ENCODE measurements around the gene PCYOX1L.

PCYOX1L gene

GRCh38 chr5:149370878-149371277 is 13.0 kb downstream of the PCYOX1L start:
- no peak for DNase-seq

- peak; percentile 59 for DNase-seq
Observed at GRCh38 chr5:149371296-149371962, 13.6 kb downstream of the PCYOX1L start.

- no peak for DNase-seq
Observed at GRCh38 chr5:149372076-149372795, 14.4 kb downstream of the PCYOX1L start.

- no peak for DNase-seq
Observed at GRCh38 chr5:149372932-149373331, 15.1 kb downstream of the PCYOX1L start.

- DNase-seq, result no peak
Observed at GRCh38 chr5:149374303-149374702, 16.5 kb downstream of the PCYOX1L start.

- no peak for DNase-seq
Observed at GRCh38 chr5:149374801-149375200, 17.0 kb downstream of the PCYOX1L start.

DNA sequence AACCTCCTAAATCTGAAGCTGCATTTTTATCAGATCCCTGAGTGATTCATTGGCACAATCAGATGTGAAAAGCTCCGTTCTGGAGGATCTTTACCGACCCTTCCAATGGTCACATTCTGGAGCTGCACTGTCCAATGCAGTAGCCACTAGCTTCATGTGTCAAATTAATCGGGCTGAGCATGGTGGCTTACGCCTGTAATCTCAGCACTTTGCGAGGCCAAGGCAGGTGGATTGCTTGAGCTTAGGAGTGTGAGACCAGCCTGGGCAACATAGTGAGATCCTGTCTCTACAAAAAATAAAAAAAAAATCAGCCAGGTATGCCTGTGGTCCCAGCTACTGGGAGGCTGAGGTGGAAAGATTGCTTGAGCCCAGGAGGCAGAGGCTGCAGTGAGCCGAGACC is 17.6 kb downstream of the PCYOX1L start:
- DNase-seq, result no peak

GRCh38 chr5:149376104-149376503 is 18.3 kb downstream of the PCYOX1L start:
- no peak for DNase-seq

DNA sequence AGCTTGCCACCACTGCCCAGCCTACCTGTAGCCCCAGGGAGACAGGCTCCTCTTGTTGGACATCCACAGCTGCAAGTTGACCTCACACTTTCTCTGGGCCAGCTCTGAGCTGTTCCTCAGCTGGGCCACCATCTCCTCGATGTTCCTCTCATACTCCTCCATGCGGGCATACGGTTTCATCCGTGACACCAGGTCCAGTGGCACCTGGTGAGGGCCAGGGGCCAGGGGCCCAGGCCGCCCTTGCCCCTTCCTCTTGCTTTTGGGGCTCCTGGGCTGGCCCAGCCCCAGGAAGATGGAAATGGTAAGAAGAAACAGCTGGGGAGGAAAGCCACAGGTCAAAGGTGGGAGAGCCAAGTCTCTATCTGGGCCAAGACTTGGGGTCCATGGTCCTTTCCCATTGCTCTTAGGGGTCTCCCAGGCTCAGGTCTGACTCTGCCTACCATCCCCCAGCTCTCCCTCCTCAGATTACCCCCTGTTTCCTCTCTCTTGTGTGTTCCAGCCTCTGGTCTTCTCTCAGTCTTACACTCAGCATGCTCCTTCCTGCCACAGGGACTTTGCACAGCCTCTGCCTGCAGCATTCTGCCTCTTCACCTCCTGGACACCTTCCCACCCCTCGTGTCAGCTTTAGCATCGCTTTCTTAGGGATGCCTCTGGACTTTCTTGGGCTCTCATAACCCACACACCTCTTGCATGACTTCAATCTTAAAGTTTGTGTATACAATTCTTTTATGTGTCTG is 19.0 kb downstream of the PCYOX1L start:
- no peak for DNase-seq

GRCh38 chr5:149378241-149378820 is 20.5 kb downstream of the PCYOX1L start:
- DNase-seq, result no peak

DNA sequence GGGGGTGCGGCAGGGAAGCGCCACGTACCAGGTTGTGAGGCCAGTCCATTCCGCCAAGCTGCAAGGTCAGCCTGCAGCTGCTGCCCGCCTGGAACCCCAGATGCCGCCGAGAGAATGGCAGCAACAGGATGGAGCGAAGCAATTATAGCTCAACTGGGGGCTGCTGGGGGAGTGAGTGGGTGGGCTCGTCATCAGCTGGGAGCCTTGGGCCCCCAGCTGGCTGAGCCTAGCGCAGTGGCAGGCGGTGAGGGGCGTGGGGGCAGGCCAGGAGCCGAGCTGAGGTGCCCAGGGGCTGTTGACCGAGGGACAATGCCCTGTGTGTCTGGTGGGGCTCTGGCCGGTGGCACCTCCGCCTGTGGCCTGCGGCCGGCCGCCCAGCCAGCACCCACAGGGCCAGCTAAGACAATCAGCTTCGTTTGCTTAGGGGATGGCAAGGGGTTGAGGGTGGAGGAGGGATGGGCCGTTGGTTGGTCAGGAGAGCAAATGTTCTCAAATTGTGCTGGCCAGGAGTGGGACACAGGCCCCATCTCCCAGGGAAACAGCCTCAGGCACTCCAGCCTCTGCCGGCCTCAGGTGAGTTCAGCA is 21.4 kb downstream of the PCYOX1L start, which contains the start of gene IL17B:
Gene IL17B, minus strand, starts transcription at position 116 of the 585 bp plus-strand sequence. Its CDS starts 67 bp downstream, at position 49.
- DNase-seq, result no peak

DNA sequence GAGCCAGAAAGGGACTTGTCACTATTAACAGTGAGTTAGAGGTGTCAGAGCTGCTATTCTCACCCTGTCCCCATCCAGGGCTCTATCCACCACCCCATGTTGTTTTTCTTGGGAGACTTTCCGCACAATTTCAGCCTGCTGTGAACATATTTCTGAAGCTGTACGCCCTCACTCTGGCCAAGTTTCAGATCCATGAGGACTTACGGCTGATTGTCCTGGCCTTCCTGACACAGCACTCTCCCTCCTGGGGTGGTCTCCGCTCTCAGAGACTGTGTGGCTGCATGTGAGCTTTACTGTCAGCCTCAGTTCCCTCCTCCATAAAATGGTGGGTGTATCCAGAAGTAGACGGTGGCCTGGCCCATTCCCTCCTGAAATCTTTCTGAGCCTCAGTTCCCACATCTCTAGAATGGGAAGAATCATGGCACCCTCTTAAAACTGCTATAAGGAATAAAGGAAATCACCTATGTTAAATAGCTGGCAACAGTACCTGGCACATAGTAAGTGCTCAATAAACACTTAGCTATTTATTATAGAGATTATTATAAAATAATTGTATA is 22.1 kb downstream of the PCYOX1L start:
- no peak for DNase-seq

DNA sequence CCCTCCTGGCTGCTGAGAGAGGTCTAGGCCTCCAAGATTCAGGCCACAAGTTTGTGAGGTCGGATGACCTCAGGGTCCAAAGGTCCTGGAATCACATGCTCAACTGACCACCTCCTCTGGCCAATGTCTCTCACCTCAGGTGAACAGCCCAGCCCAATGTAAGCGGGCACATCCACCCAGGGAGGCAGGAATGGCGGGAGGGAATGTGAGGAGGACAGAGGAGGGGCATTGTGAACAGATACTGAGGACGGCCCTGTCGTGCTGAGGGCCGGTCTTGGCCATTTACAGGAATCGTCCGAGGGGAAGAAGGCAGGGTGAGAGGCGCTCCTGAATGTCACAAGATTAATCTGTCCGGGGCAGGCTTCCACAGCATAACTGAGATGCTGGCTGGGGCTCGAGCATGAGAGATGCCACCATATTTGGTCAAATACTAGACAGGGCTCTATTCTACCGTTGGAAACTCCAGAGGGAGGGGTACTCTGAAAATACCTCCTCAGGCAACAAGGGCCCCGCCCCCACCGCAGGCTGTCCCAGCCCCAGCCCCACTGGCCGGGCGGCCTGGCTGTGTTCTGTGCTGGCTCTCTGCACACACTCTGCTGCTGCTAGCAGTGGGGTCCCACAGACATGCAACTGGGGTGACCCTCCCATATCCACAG is 22.7 kb downstream of the PCYOX1L start:
- DNase-seq, result no peak

- no peak for DNase-seq
Observed at GRCh38 chr5:149381261-149381985, 23.6 kb downstream of the PCYOX1L start.

GRCh38 chr5:149381986-149382338 is 24.1 kb downstream of the PCYOX1L start:
- DNase-seq, result peak; percentile 60

DNA sequence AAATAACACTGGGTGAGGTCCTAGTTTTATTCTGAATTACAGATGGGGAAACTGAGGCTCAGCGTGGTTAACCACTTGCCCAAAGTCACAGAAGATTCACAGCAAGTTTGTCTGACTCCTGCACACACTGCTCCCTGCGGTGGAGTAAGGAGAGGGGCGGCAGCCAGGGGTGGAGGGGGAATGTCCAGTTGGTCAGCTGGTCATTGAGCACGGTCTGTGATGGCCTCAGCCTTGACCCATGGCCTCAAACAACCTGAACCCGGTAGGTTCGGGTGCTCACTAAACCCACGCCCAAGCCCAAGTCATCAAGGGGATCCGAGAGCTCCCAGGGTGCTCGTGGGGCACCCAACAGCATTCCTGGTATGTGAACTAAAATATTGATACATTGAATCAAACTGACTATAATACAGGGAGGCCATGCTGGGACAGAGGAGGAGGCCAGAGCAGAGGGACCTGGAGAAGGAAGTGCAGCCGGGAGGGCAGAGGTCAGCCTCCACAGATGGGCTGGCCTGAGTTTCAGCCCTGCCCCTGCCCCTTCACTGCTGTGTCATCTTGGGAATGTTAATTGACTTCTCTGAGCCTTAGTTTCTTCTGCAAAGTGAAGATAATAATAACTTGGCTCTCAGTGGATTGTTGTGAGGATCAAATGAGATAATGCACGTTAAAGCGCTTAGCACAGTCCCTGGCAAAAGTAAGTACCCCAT is 24.8 kb downstream of the PCYOX1L start:
- no peak for DNase-seq

GRCh38 chr5:149383399-149383798 is 25.6 kb downstream of the PCYOX1L start:
- no peak for DNase-seq

DNA sequence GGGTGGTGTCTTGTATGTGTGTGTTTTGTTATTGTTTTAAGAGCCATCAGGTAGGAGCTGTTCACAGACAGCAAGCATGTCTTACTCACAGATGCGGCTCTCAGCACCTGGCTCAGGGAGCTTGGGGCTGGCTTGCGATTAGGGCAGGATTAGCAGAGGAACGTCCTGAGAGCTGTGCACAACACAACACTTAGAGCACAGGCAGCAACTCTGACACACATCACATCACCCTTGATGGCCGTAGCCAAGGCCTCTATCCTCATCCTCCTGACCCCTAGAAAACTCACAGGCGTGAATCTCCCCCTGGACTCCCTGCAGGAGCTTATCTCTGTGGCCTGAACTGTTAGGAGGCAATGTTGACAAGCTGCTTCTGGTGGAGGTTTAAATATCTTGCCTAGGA is 28.3 kb downstream of the PCYOX1L start:
- DNase-seq, result no peak

DNA sequence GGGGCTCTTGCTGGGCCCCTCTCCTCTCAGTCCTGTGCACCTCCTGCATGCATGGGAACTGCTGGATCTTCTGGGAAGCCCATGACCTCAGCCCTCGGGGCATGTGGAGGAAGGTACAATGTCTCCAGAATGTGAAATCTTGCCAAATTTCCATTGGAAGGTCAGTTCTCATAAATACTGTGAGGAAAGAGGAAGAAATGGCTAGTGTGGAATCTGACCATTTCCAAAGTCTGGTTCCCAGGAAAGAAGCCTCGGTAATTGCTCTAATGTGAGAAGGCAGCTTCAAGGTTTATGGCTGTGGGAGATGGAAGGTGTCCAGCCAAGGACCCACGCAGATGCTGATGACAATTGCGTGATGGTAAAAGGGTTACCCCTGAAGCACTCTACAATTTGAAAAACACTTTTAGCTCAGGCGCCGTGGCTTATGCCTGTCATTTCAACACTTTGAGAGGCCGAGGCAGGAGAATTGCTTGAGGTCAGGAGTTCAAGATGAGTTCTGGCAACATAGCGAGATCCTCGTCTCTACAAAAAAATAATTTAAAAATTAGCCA is 29.3 kb downstream of the PCYOX1L start:
- DNase-seq, result no peak

- no peak for DNase-seq
Observed at GRCh38 chr5:149387982-149388381, 30.1 kb downstream of the PCYOX1L start.

Measured in stimulated activated naive CD4-positive, alpha-beta T cell treated with Interleukin-2 at 50 U/mL for 16 hours (primary cell).